Dendritic cell treated with granulocyte-macrophage colony-stimulating factor and Interleukin-4, amounts not matched to agents 40 ng/mL and 50 ng/mL, for 4 days (primary cell): Measurements from ENCODE around the gene ZNF792.
"Not testable (repeated sequence)": the region's sequence is repeated elsewhere in the genome, so short reads cannot be mapped to it uniquely, and the experiment has no call there.

Experiments
- H3K27ac Mint-ChIP-seq: one replicate; pipeline ENCODE4 v1.8.0; 2022; ENCODE audit warnings: mild to moderate bottlenecking, mixed read lengths
- H3K27me3 Mint-ChIP-seq: one replicate; pipeline ENCODE4 v1.8.0; 2022; ENCODE audit warnings: mild to moderate bottlenecking, mixed read lengths
- H3K36me3 Mint-ChIP-seq: one replicate; pipeline ENCODE4 v1.8.0; 2022; ENCODE audit warnings: low read depth, mixed read lengths
- H3K4me1 Mint-ChIP-seq: one replicate; pipeline ENCODE4 v1.8.0; 2022; ENCODE audit warnings: low read depth, mixed read lengths
- H3K4me3 Mint-ChIP-seq: one replicate; pipeline ENCODE4 v1.8.0; 2022; ENCODE audit warnings: mild to moderate bottlenecking, moderate library complexity, mixed read lengths
- H3K9me3 Mint-ChIP-seq: one replicate; pipeline ENCODE4 v1.8.0; 2022; ENCODE audit warnings: mixed read lengths
- intact Hi-C: fragments of 100-400 bp; cut with micrococcal nuclease; formaldehyde crosslinking; loops from one replicate; pipeline ENCODE4 v1.15.0; 2022

Gene ZNF792

DNA sequence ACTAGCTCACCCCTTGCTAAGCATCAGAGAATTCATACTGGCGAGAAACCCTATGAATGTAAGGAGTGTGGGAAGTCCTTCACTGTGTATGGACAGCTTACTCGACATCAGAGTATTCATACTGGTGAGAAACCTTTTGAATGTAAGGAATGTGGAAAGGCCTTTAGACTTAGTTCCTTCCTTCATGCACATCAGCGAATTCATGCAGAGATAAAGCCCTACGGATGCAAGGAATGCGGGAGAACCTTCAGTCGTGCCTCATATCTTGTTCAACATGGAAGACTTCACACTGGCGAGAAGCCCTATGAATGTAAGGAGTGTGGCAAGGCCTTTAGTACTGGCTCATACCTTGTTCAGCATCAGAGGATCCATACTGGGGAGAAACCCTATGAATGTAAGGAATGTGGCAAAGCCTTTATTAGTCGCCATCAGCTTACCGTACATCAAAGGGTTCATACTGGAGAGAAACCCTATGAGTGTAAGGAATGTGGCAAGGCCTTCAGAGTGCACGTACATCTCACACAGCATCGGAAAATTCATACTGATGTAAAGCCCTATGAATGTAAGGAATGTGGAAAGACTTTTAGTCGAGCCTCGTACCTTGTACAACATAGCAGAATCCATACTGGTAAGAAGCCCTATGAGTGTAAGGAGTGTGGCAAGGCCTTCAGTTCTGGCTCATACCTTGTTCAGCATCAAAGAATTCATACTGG lies 20.0 kb downstream of the ZNF792 start:
- Mint-ChIP-seq H3K27me3 (no peaks in the 10 kb centered on the region), H3K4me3 (no peak overlapping the region), H3K4me1 (no peaks in the 10 kb centered on the region), H3K9me3 (peaks cover 68% of the 10 kb centered on the region), H3K36me3 (peaks cover 9% of the 10 kb centered on the region), H3K27ac (no peak overlapping the region)
- intact Hi-C loops = no loop called here

GRCh38 chr19:34938886-34939285 lies 25.1 kb downstream of the ZNF792 start:
- peaks cover 27% of the 10 kb centered on the region for H3K36me3 Mint-ChIP-seq
- H3K27me3 Mint-ChIP-seq = no peaks in the 10 kb centered on the region
- no peak overlapping the region for H3K4me3 Mint-ChIP-seq
- H3K27ac Mint-ChIP-seq = no peak overlapping the region
- no peaks in the 10 kb centered on the region for H3K4me1 Mint-ChIP-seq
- intact Hi-C loops = no loop called here
- H3K9me3 Mint-ChIP-seq = peaks cover 52% of the 10 kb centered on the region

DNA sequence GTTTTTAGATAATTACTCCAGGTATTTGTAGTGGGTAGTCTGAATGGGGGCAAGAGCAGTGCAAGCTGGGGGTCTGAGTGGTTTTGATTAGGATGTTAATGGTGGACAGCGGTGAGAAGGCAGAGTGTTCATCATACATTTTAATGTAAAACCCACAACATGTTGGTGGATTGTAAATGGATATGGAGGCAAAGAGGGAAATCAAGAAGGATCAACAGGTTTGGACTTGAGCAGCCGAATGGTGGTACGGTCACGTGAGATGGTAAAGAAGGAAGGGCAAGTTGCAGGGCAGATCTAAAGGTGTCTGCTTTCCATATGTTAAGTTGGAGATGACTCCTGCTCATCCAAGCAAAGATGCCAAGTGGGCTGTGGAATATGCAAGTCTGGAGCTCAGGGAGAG lies 27.8 kb downstream of the ZNF792 start:
- intact Hi-C loops = no loop called here
- H3K36me3 Mint-ChIP-seq = peaks cover 22% of the 10 kb centered on the region
- H3K27ac Mint-ChIP-seq = no peak overlapping the region
- H3K27me3 Mint-ChIP-seq = no peaks in the 10 kb centered on the region
- H3K9me3 Mint-ChIP-seq = peaks cover 25% of the 10 kb centered on the region
- H3K4me1 Mint-ChIP-seq = no peaks in the 10 kb centered on the region
- no peak overlapping the region for H3K4me3 Mint-ChIP-seq

DNA sequence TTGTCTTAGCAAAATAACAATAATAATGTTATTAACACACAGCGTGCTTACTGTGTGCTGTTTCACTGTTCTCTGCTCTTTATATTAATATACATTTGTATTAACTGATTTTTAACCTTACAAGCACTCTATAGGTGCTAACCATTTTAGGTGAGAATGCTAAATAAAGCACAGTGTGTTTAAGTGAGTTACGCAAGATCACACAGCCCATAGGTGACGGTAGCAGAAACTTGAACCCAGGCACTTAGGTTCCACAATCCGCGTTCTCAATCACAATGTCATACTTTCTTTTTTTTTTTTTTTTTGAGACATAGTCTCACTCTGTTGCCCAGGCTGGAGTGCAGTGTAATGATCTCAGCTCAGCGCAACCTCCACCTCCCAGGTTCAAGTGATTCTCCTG lies 31.5 kb downstream of the ZNF792 start:
- H3K4me3 Mint-ChIP-seq = no peak overlapping the region
- intact Hi-C loops = no loop called here
- peaks cover 6% of the 10 kb centered on the region for H3K27me3 Mint-ChIP-seq
- no peak overlapping the region for H3K27ac Mint-ChIP-seq
- H3K36me3 Mint-ChIP-seq = peaks cover 22% of the 10 kb centered on the region
- H3K4me1 Mint-ChIP-seq = peaks cover 4% of the 10 kb centered on the region
- peaks cover 18% of the 10 kb centered on the region for H3K9me3 Mint-ChIP-seq

GRCh38 chr19:34926685-34927375 lies 37.2 kb downstream of the ZNF792 start, which contains the start of gene ZNF30:
Gene ZNF30, plus strand, starts transcription at chr19:34926903. Its CDS starts 3,045 bp downstream, at chr19:34929948.
- Mint-ChIP-seq H3K27ac (peak within 1 kb of the TSS; percentile 79), H3K9me3 (peaks cover 8% of the 10 kb centered on the region), H3K27me3 (peaks cover 18% of the 10 kb centered on the region), H3K4me3 (peak within 1 kb of the TSS; percentile 86), H3K36me3 (no peaks in the 10 kb centered on the region), H3K4me1 (peaks cover 14% of the 10 kb centered on the region)
- intact Hi-C loops = no loop called here

DNA sequence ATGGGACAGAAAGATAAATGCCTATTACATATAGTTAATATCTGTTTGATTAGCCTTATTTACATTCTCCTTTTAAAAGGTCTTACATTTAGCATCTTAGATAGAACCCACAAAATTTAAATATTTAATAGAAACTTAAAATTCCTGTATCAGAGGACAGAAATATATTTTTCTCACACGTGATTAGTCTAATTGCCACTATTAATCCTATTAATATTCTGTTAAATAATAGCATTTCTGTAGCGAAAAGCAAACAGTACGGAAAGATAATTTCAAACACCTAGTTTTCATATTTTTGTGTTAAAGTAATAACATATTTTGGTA lies 37.7 kb downstream of the ZNF792 start:
- Mint-ChIP-seq H3K27ac (no peak overlapping the region), H3K27me3 (peaks cover 18% of the 10 kb centered on the region), H3K9me3 (peaks cover 13% of the 10 kb centered on the region), H3K4me3 (no peak overlapping the region), H3K36me3 (no peaks in the 10 kb centered on the region), H3K4me1 (peaks cover 14% of the 10 kb centered on the region)
- intact Hi-C loops = no loop called here

DNA sequence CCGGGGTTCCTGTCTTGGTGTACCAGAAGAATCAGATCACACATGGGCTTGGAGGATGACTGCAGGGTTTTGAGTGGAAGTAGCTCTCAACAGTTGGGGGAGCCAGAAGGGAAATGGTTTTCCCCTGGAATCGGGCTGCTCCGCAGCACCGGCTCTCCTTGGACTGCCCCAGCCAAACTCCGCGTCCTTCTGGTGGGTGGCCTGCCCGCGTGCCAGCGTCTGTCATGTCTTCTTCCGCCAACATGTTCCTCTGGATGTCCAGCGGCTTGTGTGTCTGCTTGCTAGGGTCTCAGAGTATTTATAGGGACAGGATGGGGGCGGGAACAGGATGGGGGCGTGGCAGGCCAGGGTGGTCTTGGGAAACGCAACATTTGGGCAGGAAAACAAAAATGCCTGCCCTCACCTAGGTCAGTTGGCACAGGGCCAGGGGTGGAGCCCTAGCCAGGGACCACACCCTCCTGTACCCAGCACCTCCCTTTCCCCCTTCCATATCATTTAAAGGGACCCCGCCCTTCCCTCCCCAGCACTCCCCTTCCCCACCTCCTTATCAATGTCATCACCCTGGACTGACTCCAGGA lies 38.7 kb downstream of the ZNF792 start:
- peaks cover 18% of the 10 kb centered on the region for H3K27me3 Mint-ChIP-seq
- H3K9me3 Mint-ChIP-seq = peaks cover 23% of the 10 kb centered on the region
- H3K4me1 Mint-ChIP-seq = peaks cover 14% of the 10 kb centered on the region
- no peaks in the 10 kb centered on the region for H3K36me3 Mint-ChIP-seq
- H3K27ac Mint-ChIP-seq = no peak overlapping the region
- H3K4me3 Mint-ChIP-seq = no peak overlapping the region
- intact Hi-C loops = no loop called here

- H3K36me3 Mint-ChIP-seq, intact Hi-C loops, H3K4me1 Mint-ChIP-seq, H3K27ac Mint-ChIP-seq, H3K27me3 Mint-ChIP-seq, H3K4me3 Mint-ChIP-seq: not testable (repeated sequence)
- peaks cover 61% of the 10 kb centered on the region for H3K9me3 Mint-ChIP-seq
Observed at GRCh38 chr19:34920090-34920786, 43.8 kb downstream of the ZNF792 start.

DNA sequence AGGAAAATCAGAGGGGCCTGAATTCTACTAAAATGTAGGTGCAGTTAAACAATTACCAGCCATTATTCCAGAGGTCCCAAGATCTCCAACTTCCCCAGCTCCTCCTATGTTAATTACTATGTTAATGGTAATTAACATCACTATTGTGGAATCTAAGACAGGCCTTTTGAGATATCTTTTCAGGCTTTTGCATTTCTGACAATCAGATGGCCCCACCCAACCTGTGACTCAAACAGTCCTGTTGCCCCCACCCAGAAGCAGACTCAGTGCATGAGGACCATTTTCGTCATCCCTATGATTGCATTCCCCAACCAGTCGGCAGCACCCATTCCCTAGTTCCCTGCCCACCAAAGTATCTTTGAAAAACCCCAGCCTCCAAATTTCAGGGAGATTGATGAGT lies 45.8 kb downstream of the ZNF792 start:
- Mint-ChIP-seq H3K9me3 (peaks cover 67% of the 10 kb centered on the region), H3K27me3 (peaks cover 1% of the 10 kb centered on the region), H3K36me3 (no peaks in the 10 kb centered on the region), H3K4me1 (no peaks in the 10 kb centered on the region), H3K27ac (no peak overlapping the region), H3K4me3 (no peak overlapping the region)
- intact Hi-C loops = no loop called here

- H3K4me1 Mint-ChIP-seq, H3K27ac Mint-ChIP-seq, H3K36me3 Mint-ChIP-seq, H3K4me3 Mint-ChIP-seq, H3K27me3 Mint-ChIP-seq, intact Hi-C loops: not testable (repeated sequence)
- peaks cover 73% of the 10 kb centered on the region for H3K9me3 Mint-ChIP-seq
Observed at GRCh38 chr19:34917144-34917543, 46.9 kb downstream of the ZNF792 start.

DNA sequence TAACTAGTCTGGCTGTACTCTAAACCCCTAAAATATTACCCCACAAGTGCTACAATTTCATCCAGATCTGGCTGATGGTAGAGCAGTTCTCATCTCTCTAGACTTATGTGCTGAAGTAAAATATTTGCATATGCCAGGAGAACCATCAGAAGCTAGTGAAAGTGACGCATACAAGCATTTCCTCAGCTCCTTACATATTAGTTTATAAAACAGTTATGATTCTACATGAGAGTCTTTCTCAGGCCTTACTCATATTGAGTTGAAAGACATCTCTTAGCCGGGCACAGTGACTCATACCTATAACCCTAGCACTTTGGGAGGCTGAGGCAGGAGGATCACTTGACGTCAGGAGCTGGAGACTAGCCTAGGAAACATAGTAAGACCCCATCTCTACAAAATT lies 53.3 kb downstream of the ZNF792 start:
- Mint-ChIP-seq H3K27me3 (peaks cover 18% of the 10 kb centered on the region), H3K4me1 (no peaks in the 10 kb centered on the region), H3K36me3 (no peaks in the 10 kb centered on the region), H3K4me3 (no peak overlapping the region), H3K9me3 (peaks cover 30% of the 10 kb centered on the region), H3K27ac (no peak overlapping the region)
- intact Hi-C loops = no loop called here
